ENCODE measurements around the gene ZNF689.

Gene ZNF689

DNA sequence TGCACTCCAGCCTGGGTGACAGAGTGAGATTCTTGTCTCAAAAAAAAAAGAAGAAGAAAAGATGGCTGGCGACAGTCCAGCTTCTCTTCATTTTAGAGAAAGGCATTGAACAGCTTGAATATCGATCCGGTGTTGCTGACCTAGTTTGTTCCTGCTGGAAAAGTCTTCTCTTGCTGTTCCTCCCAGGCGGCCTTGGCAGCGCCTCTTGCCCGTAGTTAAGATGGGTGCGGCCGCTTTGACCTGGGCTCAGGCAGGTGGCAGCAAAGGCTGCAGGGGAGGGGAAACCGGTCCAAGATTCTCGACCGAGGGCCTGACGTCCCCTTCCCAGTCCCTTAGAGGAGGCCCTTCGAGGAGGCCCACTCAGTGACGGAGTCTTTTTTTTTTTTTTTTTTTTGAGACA is 48.2 kb downstream of the ZNF689 start:
- DNase-seq (ENCODE audit: low read depth): no peak

DNA sequence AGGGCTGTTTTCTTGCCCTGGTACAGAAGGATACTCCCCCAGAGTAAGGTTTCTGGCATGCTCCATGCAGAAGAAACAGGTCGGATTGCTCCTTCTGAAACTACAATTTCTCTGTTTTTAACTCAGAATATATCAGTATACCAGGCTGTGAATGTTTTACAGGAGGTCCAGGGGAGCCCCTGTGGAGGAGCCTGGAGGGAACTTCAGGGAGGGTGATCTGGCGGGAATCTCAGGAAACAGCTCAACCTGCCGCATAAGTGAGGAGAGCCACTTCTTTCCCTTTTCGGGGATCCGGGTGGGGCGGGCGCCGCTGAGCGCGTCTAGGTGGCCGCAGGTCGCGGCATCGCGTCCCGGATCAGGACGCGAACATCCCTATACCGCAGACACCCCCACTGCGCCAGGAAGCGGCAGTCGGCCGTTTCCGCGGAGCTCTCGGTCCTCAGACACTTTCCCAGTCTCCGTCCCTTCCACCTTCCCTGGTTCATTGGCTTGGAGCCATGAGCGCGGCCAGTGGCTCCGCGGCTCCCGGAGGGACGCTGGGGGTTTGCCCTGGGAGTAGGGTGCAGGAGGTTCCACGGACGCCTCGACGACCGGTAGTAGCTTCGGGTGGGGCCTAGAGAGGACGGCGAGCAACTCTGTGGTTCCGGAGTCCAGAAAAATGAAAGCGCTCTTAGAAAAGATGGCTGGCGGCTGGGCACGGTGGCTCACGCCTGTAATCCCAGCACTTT is 48.9 kb downstream of the ZNF689 start:
- DNase-seq (ENCODE audit: low read depth): no peak

DNA sequence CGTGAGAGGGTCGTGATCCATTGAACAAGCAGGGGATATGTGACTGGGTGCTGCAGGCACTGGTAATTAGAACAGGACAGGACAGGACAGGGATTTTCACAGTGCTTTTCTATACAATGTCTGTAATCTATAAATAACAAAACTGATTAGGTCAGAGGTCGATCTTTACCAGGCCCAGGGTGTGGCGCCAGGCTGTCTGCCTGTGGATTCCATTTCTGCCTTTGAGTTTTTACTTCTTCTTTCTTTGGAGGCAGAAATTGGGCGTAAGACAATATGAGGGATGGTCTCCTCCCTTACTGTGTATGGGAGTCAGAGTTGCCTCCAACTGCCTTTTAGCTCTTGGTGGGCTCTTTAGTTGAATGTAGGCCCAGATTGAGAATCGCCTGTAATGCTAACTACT is 50.5 kb downstream of the ZNF689 start:
- DNase-seq (ENCODE audit: low read depth): no peak

DNA sequence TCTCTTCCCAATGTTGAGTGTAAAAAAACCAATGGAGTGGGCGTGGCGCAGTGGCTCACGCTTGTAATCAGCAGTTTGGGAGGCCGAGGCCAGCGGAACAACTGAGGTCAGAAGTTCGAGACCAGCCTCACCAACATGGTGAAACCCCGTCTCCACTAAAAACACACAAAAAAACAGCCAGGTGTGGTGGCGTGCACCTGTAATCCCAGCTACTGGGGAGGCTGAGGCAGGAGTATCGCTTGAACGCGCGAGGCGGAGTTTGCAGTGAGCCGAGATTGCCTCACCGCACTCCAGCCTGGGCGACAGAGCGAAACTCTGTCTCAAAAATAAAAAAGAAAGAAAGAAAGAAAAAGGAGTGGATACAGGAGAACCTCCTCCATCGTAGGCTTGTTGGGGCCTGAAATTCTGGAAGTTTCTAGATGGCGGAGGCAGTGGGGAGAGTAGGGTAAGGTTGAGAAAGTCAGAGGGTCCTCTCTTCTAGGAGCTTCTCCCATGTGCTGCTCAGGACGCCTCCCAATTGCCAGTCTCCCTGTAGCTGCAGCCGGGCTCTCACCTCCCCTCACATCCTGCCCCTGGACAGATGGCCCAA is 51.3 kb downstream of the ZNF689 start:
- DNase-seq (ENCODE audit: low read depth): no peak

DNA sequence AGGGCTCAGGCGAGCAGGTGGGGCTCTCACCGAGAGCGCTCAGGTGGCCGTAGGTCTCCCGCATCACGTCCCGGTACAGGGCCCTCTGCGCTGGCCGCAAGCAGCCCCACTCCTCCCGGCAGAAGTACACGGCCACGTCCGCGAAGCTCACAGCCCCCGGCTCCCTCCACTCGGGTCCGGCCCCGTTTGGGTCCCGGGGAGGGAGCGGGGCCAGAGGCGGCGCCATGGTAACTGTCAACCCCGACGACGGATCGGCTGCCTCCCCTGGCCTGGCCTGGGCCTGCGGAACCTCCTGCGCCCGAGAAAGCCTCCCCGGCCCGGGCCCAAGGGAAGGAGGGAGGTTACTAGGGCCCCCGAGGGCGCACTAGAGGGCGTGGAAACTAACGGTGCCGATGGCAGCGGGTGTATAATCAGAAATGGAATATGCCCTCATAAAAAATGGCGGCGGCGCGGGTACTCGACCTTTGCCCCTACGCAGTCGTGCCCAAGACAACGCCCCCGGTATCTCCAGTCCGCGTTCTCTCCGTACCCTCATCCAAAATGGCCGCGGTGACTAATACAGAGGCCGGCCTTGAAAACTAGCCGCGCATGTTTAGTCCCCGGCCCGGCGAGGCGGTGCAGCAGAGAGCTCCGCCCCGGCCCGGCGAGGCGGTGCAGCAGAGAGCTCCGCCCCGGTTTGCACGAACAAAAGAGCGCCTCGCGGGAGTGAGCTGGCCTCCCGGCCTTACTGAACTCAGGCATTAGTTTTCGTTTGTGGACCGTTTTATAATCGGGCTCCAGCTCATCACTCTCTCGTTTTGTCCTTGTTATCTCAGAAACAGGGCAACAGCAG is 52.0 kb downstream of the ZNF689 start, which contains the start of gene ZNF764:
ZNF764 (minus strand) TSS at position 418 of the 832 bp plus-strand sequence; CDS start at position 226, 192 bp downstream.
- peak; percentile 93 for DNase-seq (ENCODE audit: low read depth)

DNA sequence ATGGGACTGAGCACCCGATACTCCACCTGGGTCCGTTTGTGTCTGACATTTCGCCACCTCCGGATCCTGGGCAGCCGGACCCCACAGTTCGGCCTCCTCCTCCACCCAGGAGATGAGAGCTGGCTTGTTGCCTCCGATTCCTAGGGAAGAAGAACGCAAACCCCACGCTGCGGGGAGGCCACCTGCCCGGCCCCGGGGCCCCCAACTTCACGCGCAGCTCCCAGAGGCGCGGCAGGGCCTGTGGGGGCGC is 52.6 kb downstream of the ZNF689 start:
- no peak for DNase-seq (ENCODE audit: low read depth)

DNA sequence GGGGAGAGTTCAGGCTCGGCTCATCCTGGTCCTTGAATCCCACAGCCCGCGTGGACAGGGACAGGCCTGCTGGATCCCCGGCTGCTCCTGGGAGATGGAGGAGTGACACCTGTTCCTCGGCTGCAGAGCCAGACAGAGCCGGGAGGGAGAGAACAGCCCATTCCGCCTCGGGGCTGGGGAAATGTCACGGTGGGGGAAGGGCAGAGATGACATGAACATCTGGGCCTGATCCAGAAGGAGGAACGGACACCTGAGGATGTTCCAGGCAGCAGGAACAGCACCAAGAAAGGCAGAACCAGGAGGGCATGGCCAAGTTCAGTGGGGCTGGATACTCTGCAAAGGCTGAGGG is 54.1 kb downstream of the ZNF689 start:
- DNase-seq (ENCODE audit: low read depth): no peak

DNA sequence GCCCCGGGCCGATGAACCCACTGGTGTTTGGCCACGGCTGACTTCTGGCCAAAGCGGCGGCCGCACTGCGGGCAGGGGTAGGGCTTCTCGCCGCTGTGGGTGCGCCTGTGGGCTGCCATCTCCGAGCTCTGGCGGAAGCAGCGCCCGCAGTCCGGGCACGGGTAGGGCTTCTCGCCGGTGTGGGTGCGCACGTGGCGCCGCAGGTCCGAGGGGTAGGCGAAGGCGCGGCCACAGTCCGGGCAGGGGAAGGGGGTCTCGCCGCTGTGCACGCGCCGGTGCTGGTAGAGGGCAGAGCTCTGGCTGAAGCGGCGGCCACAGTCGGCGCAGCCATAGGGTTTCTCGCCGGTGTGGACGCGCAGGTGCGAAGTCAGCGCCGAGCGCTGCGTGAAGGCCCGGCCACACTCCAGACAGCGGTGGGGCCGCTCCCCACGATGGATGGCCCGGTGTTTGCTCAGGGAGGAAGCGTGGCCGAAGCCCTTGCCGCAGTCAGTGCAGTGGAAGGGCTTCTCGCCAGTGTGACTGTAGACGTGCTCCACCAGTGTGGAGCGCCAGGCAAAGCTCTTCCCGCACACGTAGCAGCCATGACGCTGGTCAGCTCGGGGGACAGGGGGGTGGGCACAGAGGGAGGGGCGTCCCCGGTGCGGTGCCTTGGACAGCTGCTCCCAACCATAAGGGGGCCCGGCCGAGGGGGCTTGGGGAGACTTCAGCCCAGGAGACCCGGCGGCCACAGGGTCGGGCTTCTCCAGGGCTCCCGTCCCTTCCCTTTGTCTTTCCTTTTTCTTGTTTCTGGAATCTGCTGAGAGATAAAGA is 54.7 kb downstream of the ZNF689 start:
- DNase-seq (ENCODE audit: low read depth): no peak

DNA sequence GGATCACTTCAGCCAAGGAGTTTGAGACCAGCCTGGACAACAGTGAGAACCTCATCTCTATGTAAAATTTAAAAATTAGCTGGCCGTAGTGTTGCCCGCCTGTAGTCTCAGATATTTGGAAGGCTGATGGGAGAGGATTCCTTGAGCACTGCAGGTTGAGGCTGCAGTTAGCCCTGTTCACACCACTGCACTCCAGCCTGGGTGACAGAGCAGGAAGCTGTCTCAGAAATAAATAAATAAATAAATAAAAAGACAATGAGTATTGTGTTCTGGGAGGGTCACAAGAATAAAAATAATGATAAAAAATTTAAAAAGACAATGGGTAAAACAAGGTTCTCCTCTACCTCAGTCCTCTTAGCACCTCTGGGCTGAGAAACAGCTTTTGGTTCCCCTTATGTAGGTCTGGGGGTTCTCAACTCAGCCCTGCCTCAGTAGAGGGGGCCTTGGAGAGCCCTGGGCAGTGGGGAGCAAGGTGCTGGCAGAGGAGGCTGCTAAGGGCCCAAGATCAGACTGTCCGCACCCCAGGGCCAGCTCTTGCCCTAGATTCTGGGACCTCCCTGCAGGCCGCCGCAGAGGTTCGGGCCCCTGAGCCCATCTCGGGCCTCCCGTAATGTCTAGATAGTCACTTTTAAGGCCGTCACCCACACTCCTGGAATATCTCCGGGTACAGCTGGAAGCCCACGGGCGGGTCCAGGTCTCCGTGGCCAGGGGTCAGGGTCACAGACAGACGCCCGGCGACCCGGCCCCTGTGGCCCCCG is 55.5 kb downstream of the ZNF689 start:
- no peak for DNase-seq (ENCODE audit: low read depth)

DNA sequence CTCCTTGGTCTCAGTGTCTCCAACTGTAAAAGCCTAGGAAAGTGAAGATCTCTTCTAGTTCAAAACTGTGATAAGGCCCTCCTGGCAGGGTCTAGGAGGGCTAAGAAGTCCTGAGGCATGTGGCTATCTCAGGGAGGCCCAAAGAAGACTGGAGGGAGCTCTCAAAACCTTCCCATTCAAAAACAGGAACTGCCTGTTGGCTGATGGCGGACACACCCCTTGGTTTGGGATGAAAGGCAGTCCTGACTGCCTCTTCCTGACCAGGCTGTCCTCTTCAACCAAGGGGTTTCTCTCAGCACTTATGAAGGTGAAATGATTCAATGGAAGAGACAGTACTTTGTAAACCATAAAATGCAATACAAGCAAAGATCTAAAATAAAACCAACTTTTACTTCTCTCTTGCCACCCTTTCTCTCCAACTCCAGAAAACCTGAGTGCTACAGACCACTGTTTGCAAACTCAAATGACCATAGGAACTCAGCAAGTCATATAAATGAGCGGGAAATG is 56.7 kb downstream of the ZNF689 start:
- DNase-seq (ENCODE audit: low read depth): no peak

DNA sequence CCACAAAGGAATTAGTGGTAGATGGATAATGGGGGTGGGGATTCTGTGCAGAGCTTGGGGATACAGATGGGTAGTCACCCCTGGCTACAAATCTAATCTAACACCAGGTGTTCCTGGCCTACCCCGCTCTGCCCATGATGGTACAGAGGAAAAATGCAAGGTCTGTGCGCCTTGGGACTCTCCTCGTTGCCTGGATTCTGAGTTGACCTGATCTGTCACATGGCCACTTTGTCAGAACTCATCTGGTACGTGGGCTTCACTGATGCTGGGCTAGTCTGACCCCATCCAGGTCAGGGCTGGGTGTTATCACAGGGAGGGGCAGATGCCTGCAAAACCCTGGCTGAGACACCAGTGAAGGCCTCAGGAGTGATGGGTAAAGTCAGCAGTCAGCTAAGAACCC is 57.2 kb downstream of the ZNF689 start:
- no peak for DNase-seq (ENCODE audit: low read depth)

Data from activated T-helper 1 cell treated with Interleukin-2 at 50 U/mL for 16 hours (primary cell).